GM21529 (cell line): ENCODE measurements around the gene RCHY1.
"Not testable (repeated sequence)": the region's sequence is repeated elsewhere in the genome, so short reads cannot be mapped to it uniquely, and the experiment has no call there.

Experiments used
- ATAC-seq: cut with Tn5 transposase; IDR thresholded peaks from one replicate; pipeline ENCODE4 v1.9.1; 2021; ENCODE audit not compliant: unreplicated experiment

RCHY1 gene

DNA sequence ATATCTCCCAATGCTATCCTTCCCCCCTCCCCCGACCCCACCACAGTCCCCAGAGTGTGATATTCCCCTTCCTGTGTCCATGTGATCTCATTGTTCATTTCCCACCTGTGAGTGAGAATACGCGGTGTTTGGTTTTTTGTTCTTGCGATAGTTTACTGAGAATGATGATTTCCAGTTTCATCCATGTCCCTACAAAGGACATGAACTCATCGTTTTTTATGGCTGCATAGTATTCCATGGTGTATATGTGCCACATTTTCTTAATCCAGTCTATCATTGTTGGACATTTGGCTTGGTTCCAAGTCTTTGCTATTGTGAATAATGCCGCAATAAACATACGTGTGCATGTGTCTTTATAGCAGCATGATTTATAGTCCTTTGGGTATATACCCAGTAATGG lies 5.2 kb upstream of the RCHY1 start:
- ATAC-seq: not testable (repeated sequence)

DNA sequence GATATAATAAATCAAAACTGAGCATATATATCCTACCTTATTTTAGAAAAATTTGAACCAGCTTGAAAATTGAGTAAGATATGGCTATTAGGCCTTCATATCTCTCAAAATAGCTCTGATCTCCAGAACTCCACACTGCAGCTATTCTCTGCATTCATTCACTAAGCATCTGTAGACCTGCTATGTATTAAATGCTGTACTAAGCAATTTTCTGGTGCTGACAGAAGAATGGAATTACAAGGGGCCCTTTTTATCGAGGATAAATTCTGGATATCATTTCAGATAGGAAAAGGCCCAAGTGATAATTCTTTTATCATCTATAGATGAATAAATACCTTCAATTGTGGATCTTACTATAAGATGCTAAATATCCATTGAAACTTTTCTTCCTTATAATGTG lies 1.9 kb upstream of the RCHY1 start:
- ATAC-seq: no peak

DNA sequence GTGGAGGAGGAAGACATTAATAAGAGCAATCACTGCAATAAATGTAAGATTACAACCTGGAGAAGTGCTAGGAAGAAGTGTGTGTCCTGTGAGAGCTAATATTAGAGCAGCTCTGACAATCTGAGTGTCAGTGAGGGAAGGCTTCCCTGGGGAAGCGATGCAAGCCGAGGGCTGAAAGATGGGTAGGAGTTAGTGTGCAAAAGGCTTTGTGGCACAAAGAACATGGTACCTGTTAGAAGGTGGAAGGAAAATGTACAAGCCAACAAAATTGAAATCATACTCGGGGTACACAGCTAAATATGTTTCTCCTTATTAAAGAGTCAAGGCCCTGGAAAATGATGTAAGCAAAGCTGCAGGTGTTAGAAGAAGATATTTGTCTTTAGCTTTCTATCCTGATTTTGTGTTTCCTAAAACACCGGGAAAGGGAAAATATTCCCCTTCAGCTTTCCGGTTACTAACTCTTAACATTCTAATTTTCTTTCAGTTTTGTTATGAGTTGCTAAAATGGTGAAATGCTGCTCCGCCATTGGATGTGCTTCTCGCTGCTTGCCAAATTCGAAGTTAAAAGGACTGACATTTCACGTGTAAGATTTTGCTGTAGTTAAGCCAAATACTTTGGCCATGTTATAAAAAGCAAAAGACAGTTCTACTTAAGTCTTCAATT lies 878 bp upstream of the RCHY1 start:
- peak; percentile 5 for ATAC-seq

DNA sequence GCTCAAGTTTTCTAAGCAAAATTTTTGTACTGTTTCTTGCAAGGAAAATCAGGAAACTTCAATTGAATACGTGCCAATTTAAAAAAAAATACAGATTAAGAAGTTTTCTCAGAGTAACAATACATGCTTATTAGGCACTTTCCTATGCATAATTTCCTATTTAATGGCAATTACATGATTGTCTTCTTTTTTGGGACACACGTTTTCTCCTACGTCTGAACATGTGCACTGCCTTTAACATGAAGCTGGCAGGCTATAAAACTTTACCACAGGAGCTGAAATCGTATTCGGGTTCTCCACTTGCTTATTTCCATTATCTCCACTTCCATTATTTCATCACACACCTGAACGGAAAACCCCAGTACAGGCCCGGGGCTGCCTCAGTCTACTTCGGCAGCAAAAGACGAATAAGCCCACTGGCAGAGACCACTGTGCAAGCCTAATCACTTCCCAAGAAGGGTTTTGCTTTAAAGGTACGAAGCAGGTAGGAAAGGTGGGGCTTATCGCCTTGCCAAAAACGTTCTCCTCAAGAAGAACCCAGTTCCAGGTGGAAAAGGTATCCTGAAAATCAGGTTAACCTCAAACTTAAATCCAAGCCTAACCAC lies 575 bp downstream of the RCHY1 start:
- ATAC-seq: no peak

- ATAC-seq: peak; percentile 13
Measured at GRCh38 chr4:75512386-75513211, 1.6 kb downstream of the RCHY1 start.

DNA sequence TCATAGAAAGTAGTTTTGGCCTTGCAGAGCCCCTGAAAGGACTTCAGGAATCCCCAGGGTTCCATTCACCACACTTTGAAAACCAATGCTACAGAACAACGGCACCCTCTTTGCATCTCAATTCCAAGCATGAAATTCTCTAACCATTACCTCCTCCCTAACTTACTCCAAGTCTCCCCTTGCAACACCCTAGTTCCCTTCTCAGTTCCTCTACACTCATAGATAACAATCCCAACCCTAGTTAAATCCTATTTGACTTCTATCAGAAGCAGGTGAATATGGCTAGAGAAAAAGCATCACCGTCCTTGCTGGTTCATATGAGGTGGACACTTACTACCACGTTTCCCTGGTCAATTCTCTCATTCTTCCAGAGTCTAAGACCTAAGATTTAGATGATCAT lies 2.4 kb downstream of the RCHY1 start:
- ATAC-seq: no peak

- ATAC-seq: not testable (repeated sequence)
Measured at GRCh38 chr4:75509592-75509991, 4.6 kb downstream of the RCHY1 start.

DNA sequence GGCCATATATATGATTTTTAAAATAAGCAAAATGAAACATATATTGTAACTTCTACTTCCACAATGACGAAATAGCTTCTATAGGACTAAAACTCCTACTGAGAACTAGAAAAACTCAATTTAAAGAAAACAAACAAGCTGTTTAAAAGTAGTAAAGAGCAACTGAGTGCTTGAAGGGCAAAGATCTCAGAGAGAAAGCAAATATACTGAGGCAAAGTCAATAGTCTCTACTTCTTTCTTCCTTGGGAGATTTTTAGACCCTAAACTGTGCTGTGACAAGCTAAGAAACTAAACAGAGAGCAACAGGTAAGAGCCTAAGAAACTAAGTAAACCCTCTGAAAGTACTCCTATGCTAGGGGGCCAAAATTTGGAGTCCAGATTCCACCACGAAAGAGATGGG lies 8.6 kb downstream of the RCHY1 start:
- ATAC-seq: no peak

- ATAC-seq: no peak
Measured at GRCh38 chr4:75502671-75503070, 11.5 kb downstream of the RCHY1 start.

DNA sequence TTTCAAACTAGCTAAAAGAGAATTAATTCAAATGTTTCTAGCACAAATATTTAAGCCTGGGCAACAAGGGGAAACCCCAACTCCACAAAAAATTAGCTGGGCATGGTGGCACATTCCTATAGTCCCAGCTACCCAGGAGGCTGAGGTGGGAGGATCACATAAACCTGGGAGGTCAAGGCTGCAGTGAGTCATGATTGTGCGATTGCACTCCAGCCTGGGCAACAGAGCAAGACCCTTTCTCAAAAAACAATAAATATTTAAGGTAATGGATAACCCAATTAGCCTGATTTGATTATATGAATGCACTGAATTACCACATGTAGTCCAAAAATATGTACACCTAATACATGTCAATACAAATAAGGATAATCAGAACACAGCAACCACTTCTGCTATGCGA lies 14.3 kb downstream of the RCHY1 start:
- ATAC-seq: no peak

- ATAC-seq: no peak
Measured at GRCh38 chr4:75498041-75498440, 16.2 kb downstream of the RCHY1 start.

GRCh38 chr4:75497133-75497532 lies 17.1 kb downstream of the RCHY1 start:
- ATAC-seq: no peak

- no peak for ATAC-seq
Measured at GRCh38 chr4:75496406-75496805, 17.8 kb downstream of the RCHY1 start.

DNA sequence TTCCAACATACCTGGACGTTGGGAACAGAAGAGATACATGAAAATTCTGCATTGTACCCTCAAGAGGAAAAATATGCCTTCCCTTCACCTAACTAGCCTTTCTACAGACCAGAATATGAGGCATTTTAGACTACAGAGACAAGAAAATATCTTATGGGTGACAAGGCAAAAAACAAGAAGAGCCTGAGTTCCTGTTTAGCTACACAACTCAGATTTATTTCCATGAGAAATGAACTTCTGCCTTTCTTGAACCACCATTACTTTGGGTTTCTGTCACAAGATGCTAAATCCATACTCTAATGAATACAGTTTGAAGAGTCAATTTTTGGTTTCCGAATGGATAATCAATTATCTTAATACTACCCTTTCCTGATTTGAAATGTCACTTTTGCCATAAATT lies 18.7 kb downstream of the RCHY1 start:
- ATAC-seq: no peak

- no peak for ATAC-seq
Measured at GRCh38 chr4:75494563-75494962, 19.6 kb downstream of the RCHY1 start.

DNA sequence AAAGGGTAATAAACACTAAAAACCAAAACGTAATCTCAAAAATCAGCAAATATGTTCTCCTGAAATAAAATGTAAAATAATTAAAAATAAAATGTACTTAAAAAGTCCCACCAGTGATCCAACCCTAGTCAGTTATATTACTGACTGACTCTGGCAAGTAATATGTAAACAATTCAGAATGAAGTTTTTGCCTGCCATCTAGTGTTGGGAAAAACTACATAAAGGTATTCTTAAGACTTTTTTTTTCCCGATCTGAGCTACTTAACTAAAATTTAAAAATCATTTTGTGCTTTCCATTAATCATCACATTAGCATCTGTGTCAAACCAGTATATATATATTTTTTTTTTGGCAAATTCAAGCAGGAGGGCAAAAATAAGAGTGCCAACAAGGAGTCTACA lies 24.0 kb downstream of the RCHY1 start:
- no peak for ATAC-seq

- no peak for ATAC-seq
Measured at GRCh38 chr4:75484190-75484589, 30.0 kb downstream of the RCHY1 start.

DNA sequence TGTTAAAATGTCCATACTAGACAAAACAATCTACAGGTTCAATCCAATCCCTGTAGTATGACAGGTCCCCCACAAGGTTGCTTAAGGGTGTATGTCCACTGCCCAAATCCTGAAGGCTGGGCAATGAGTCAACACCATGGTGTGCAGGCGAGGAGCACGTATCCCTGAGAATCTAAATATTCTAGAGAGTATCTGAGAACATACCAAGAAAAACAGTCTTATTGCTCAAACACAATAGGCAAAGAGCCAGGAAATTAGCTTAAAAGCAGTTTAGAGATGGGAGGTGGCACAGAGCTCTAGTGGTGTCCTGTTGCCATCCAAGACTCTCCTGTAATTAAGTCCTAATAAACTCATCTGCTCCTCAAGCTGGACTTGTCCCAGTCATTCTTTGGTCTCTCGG lies 37.0 kb downstream of the RCHY1 start:
- ATAC-seq: no peak

- ATAC-seq: no peak
Measured at GRCh38 chr4:75470738-75471137, 43.5 kb downstream of the RCHY1 start.

DNA sequence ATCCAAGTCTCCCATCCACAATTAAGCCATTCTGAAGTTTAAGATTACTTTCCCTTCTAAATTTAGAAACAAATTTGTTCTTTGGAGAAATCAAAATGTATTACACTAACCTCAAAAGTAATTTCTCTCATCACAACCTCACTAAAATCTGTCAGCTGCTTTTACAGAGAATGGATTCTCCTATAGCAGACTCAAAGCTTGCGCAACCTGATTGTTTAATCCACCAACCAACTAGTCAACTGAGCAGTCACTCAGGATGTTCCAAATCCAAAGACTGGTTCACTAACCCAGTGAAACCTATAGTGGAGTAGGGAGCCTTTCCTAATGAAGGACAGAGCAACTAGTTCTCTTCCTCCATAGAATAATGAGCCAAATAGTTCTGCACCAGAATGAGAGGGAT lies 44.3 kb downstream of the RCHY1 start:
- ATAC-seq: no peak

DNA sequence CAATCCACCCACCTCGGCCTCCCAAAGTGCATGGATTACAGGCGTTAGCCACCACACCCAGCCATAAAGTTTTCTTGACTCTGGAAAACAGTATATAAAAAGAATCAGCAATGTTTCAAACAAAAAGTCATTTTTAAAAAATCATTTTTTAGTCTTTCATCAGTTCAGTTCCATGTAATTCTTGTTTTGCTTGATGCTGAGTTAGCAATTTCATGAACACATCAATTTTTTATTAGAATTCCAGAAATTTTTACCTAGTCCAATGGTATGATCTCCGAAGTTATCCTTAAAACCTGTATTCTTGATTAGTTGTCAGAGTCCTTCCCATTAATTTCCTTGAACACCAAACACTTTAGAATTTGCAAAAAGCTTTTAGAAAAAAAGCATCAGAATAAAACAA lies 56.8 kb downstream of the RCHY1 start:
- ATAC-seq: no peak

DNA sequence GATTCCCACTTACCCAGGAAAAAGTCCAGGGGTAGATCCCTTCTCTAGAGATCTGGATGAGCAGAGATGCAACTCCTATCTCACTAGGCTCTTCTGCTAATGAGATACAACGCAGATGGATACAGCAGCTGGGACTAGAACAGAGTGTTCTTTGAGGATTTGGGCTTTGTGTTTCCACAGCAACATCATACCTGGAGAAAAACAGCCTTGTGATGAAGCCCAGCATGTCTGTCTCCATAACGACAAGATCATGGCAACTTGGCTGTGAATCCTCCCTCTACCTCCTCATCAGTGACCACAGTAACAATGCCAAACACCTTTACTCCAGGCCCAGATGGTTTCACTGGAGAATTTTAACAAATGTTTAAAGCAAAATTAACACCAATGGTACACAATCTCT lies 80.1 kb downstream of the RCHY1 start:
- no peak for ATAC-seq
